Thyroid gland (tissue), 4 donors: ENCODE data around the gene TRAF5. TPM values are rescaled to one million over a fixed set of nuclear protein-coding genes. Genes with fewer than 3 reads are reported as not detected.

ENCODE experiments used
- DNase-seq, 2 donors: peaks; one replicate each; pipeline ENCODE4 v3.0.0-alpha.2; 2019
- H3K27ac ChIP-seq, 3 donors: fragments of 200-600 bp; sonication (generic); 1 replicate in 2 of 3; 2 replicates in 1 of 3; pipeline ENCODE4 v1.5.1; 2016 to 2019; ENCODE audit warnings: mild to moderate bottlenecking in 1 of 3, moderate library complexity in 1 of 3
- H3K27me3 ChIP-seq: fragments of 200-600 bp; sonication (generic); one replicate; pipeline ENCODE4 v1.5.1; 2019
- H3K36me3 ChIP-seq, 2 donors: fragments of 200-600 bp; sonication (generic); one replicate each; pipeline ENCODE4 v1.5.1; 2016 to 2019
- H3K4me1 ChIP-seq, 2 donors: fragments of 200-600 bp; sonication (generic); one replicate each; pipeline ENCODE4 v1.5.1; 2017 to 2019
- H3K4me3 ChIP-seq, 3 donors: fragments of 200-600 bp; sonication (generic); replicated peaks in 1 of 3; 1 replicate in 2 of 3; 2 replicates in 1 of 3; pipeline ENCODE4 v1.5.1; 2016; ENCODE audit warnings: mild to moderate bottlenecking in 1 of 3
- H3K9me3 ChIP-seq: fragments of 200-600 bp; sonication (generic); one replicate; pipeline ENCODE4 v1.5.1; 2017
- CTCF ChIP-seq, 6 experiments: fragments of 200-600 bp in 3 of 6; fragments of 450-650 bp in 3 of 6; sonication (generic) in 3 of 6; IDR thresholded peaks; one replicate each; pipeline ENCODE4 v1.5.1; 2016 to 2019; ENCODE audit warnings: antibody characterized with exemption in 6 of 6, mild to moderate bottlenecking in 2 of 6, inconsistent platforms in 1 of 6, moderate library complexity in 1 of 6
- POLR2A ChIP-seq, 2 donors: fragments of 450-650 bp; IDR thresholded peaks; one replicate each; pipeline ENCODE4 v1.6.1; 2017; ENCODE audit warnings: antibody characterized with exemption in 2 of 2, mild to moderate bottlenecking in 2 of 2, moderate library complexity in 1 of 2
- WGBS, 2 donors: methylation state at CpG; one replicate each; pipeline ENCODE4 v1.1.5; 2017; 5-methylcytosine and 5-hydroxymethylcytosine counted together
- intact Hi-C: fragments of 100-400 bp; cut with DNase I; formaldehyde crosslinking; loops from one replicate; pipeline ENCODE4 v1.15.1; 2023
- total RNA-seq, 4 donors: library from RNA; depleted of rRNA; stranded (reverse); fragments of >200 nt; gene quantifications; one replicate each; pipeline ENCODE4 v1.2.3, GENCODE V29; 2016

The TRAF5 gene
- total RNA-seq, 4 donors from 2014 or later, result 3.1 to 5.9 (median 4.0) TPM

GRCh38 chr1:211381481-211382181 is 55.0 kb downstream of the TRAF5 start:
- Histone ChIP-seq H3K27me3 (no peaks in the 10 kb centered on the region), H3K36me3 (no peaks in the 10 kb centered on the region), H3K27ac (peak overlapping the region in 1 of 3 donors; percentile 91)

DNA sequence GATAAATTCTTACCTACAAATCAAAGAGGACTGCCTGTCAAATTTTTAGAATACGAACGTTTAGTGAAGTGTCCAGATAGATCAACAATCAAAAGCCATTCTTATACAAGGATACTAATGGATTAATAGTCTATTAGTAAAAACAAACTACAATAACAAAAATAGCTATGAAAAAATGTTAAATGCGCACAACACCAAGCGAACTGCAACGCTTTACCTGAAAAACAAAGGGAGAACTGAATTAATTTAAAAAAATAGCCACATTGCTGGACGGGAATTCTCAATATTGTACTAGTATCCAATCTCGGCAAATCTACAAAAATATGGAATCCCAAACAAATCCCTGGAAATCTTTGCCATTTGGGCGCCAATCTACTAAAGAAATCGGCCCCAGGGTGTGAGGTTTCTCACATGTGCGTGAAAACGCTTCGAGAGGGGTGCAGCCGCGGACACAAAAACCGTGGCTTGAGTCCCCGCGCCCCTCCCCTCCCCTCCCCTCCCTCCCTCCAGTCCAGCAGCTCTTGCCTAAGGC is 55.6 kb downstream of the TRAF5 start:
- Histone ChIP-seq H3K27me3 (no peaks in the 10 kb centered on the region), H3K36me3 (no peaks in the 10 kb centered on the region), H3K4me3 (peak overlapping the region; percentile 5 to 60 (median 59)), H3K4me1 (peaks cover 0 to 4% of the 10 kb centered on the region in 2 donors), H3K9me3 (no peaks in the 10 kb centered on the region), H3K27ac (peak overlapping the region; percentile 91 to 98 (median 96))
- DNase-seq, result no peak
- intact Hi-C loops, result loop anchor here (5.0 kb wide), 1 partner anchor 125 kb away; the partner anchor contains the start of gene RCOR3
- 8 to 9% methylated on average over 17 of the region's 17 CpGs for WGBS, 2 donors
- TF ChIP-seq POLR2A (IDR thresholded peaks at IDR 0.05), result no peak
- no peak for TF ChIP-seq CTCF (IDR thresholded peaks at IDR 0.05)

More at GRCh38 chr1:211381481-211382181, 55.0 kb downstream of the TRAF5 start:
- intact Hi-C loops, result loop anchor here (5.0 kb wide), 1 partner anchor 124 kb away; the partner anchor contains the start of gene RCOR3
- TF ChIP-seq CTCF (IDR thresholded peaks at IDR 0.05), result no peak
- TF ChIP-seq POLR2A (IDR thresholded peaks at IDR 0.05), result no peak
- Histone ChIP-seq H3K4me1 (peaks cover 0 to 4% of the 10 kb centered on the region in 2 donors), H3K4me3 (peak overlapping the region in 1 of 3 donors; percentile 59), H3K9me3 (no peaks in the 10 kb centered on the region)
- no peak for DNase-seq
- WGBS, 2 donors, result 85 to 91% methylated on average over 5 of the region's 5 CpGs

DNA sequence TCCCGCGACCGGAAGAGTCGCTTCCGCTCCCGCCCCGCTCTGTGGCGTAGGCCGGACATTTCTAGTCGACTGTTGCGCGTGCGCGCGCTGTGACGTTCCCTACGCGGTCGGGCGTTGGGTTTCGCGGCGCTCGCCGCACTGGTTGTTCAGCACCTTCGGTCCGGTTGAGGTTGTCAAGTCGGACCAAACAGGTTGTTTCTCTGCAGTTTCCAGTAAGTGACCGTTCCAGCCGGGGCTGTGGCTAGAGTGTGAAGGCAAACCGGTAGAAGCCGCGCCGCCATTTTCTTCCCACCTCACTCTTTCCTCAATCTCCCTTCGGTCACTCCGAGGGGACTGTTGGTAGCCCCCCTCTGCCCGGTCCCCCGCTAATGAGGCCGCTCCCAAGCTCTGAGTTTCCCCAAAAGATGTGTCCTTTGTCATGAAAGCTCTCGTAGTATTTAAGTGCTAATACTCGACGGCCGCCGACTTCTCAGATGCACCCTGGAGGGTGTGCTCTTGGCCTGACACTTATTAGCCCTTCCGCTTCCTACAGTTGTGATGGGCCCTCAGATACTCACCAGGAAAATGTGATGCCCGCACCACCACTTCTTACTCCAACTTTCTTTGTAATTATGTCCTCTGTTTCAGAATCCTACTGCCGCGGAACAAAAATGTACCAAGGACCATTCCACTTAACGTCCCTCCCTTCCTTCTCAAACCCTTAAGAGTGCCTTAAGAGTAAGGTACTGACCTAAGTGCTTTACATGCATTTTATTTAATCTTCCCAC is 56.3 kb downstream of the TRAF5 start:
- Histone ChIP-seq H3K4me3 (peak overlapping the region; percentile 5 to 60 (median 59)), H3K9me3 (no peaks in the 10 kb centered on the region), H3K36me3 (no peaks in the 10 kb centered on the region), H3K27ac (peak overlapping the region; percentile 91 to 98 (median 96)), H3K27me3 (no peaks in the 10 kb centered on the region), H3K4me1 (peaks cover 0 to 4% of the 10 kb centered on the region in 2 donors)
- TF ChIP-seq POLR2A (IDR thresholded peaks at IDR 0.05), result peak in 1 of 2 donors; percentile 95
- TF ChIP-seq CTCF (IDR thresholded peaks at IDR 0.05), result no peak
- WGBS, 2 donors, result 3 to 5% methylated on average over 24 to 33 of the region's 49 CpGs
- intact Hi-C loops, result loop anchor here (5.0 kb wide), 1 partner anchor 126 kb away; the partner anchor contains the start of gene RCOR3
- DNase-seq, result peak; percentile 93 to 95

GRCh38 chr1:211384524-211384923 is 57.9 kb downstream of the TRAF5 start:
- Histone ChIP-seq H3K27me3 (no peaks in the 10 kb centered on the region), H3K9me3 (no peaks in the 10 kb centered on the region), H3K4me1 (peaks cover 0 to 4% of the 10 kb centered on the region in 2 donors), H3K27ac (no peak overlapping the region), H3K36me3 (no peaks in the 10 kb centered on the region), H3K4me3 (no peak overlapping the region)
- DNase-seq, result no peak
- no peak for TF ChIP-seq CTCF (IDR thresholded peaks at IDR 0.05)
- TF ChIP-seq POLR2A (IDR thresholded peaks at IDR 0.05), result no peak
- WGBS, 2 donors, result 97% methylated on average over 3 of the region's 3 CpGs
- intact Hi-C loops, result loop anchor here (5.0 kb wide), 1 partner anchor 127 kb away; the partner anchor contains the start of gene RCOR3
